SK-N-SH treated with all-trans-retinoic acid at 6 μM for 48 hours (cell line): ENCODE data around the gene TOR2A.

Experiments used
- ESRRG ChIP-seq: fragments of 250-450 bp; sonication (Bioruptor Pico); IDR thresholded peaks from 2 replicates; pipeline ENCODE4 v1.6.1; 2021; ENCODE audit warnings: mild to moderate bottlenecking
- OSR1 ChIP-seq: fragments of 250-450 bp; sonication (Bioruptor Pico); IDR thresholded peaks from 2 replicates; pipeline ENCODE4 v1.8.0; 2022; ENCODE audit warnings: moderate library complexity, mild to moderate bottlenecking, inconsistent platforms
- PPARA ChIP-seq: fragments of 250-450 bp; sonication (Bioruptor Pico); IDR thresholded peaks from 2 replicates; pipeline ENCODE4 v1.5.0; 2020; ENCODE audit warnings: mild to moderate bottlenecking, borderline replicate concordance
- RARB ChIP-seq: fragments of 250-450 bp; sonication (Bioruptor Pico); IDR thresholded peaks from 2 replicates; pipeline ENCODE4 v1.8.0; 2021; ENCODE audit warnings: mild to moderate bottlenecking, moderate library complexity
- ZFP30 ChIP-seq: fragments of 450-650 bp; formaldehyde crosslinking; IDR thresholded peaks from 2 replicates; pipeline ENCODE4 v1.5.0; 2022; ENCODE audit warnings: mild to moderate bottlenecking, moderate library complexity
- ZNF565 ChIP-seq: fragments of 450-650 bp; formaldehyde crosslinking; conservative IDR thresholded peaks from 2 replicates; pipeline ENCODE4 v1.5.0; 2020; ENCODE audit warnings: low read depth, mild to moderate bottlenecking, moderate library complexity
- ZNF8 ChIP-seq: fragments of 450-650 bp; formaldehyde crosslinking; IDR thresholded peaks from 2 replicates; pipeline ENCODE4 v1.5.0; 2020; ENCODE audit warnings: mild to moderate bottlenecking, moderate library complexity
- TF ChIP-seq, protein P1 (sequence below): fragments of 250-450 bp; sonication (Bioruptor Pico); IDR thresholded peaks from 2 replicates; pipeline ENCODE4 v1.8.0; 2020; ENCODE audit warnings: mild to moderate bottlenecking, moderate library complexity, borderline replicate concordance
- TF ChIP-seq, protein P2 (sequence below): fragments of 250-450 bp; sonication (Bioruptor Pico); IDR thresholded peaks from 2 replicates; pipeline ENCODE4 v1.5.1; 2020; ENCODE audit warnings: low read depth, mild to moderate bottlenecking, moderate library complexity

DNA sequence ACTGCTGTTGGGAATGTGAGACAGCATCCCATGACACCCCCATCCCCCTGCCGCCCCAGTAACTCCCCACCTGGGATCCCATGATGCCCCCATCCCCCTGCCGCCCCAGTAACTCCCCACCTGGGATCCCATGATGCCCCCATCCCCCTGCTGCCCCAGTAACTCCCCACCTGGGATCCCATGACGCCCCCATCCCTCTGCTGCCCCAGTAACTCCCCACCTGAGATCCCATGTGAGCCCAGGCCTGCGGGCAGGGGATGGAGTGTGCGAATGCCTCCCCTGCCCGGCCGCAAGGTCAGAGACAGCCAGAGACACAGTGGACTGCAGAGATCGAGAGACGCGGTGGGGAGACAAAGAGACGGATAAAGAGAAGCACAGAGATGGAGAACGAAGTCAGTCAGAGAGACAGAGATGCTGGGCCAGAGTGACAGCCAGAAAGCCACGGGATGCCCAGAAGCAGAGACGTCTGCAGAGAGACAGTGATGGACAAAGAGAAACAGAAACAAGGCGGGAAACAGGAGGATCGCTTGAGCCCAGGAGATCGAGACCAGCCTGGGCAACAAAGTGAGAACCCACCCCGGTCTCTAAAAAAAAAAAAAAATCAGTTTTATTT, 42.4 kb upstream of the TOR2A start:
- TF ChIP-seq ZNF565 (CRISPR knock-in tag) (no peak), PPARA (CRISPR knock-in tag) (no peak), ZNF8 (CRISPR knock-in tag) (no peak), ZFP30 (CRISPR knock-in tag) (no peak), RARB (no peak), OSR1 (no peak), ESRRG (CRISPR knock-in tag) (no peak)
- TF ChIP-seq, protein P1, sequence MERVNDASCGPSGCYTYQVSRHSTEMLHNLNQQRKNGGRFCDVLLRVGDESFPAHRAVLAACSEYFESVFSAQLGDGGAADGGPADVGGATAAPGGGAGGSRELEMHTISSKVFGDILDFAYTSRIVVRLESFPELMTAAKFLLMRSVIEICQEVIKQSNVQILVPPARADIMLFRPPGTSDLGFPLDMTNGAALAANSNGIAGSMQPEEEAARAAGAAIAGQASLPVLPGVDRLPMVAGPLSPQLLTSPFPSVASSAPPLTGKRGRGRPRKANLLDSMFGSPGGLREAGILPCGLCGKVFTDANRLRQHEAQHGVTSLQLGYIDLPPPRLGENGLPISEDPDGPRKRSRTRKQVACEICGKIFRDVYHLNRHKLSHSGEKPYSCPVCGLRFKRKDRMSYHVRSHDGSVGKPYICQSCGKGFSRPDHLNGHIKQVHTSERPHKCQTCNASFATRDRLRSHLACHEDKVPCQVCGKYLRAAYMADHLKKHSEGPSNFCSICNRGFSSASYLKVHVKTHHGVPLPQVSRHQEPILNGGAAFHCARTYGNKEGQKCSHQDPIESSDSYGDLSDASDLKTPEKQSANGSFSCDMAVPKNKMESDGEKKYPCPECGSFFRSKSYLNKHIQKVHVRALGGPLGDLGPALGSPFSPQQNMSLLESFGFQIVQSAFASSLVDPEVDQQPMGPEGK = no peak
- TF ChIP-seq, protein P2, sequence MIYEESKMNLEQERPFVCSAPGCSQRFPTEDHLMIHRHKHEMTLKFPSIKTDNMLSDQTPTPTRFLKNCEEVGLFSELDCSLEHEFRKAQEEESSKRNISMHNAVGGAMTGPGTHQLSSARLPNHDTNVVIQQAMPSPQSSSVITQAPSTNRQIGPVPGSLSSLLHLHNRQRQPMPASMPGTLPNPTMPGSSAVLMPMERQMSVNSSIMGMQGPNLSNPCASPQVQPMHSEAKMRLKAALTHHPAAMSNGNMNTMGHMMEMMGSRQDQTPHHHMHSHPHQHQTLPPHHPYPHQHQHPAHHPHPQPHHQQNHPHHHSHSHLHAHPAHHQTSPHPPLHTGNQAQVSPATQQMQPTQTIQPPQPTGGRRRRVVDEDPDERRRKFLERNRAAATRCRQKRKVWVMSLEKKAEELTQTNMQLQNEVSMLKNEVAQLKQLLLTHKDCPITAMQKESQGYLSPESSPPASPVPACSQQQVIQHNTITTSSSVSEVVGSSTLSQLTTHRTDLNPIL (CRISPR knock-in tag) = no peak
